Pancreas (tissue), 10 donors: Measurements from ENCODE around the gene VWA7. TPM values are rescaled to one million over a fixed set of nuclear protein-coding genes. Genes with fewer than 3 reads are reported as not detected.
"Not testable (repeated sequence)": the region's sequence is repeated elsewhere in the genome, so short reads cannot be mapped to it uniquely, and the experiment has no call there.

Source experiments
- ATAC-seq, 4 donors: fragments of 200-7000 bp; cut with Tn5 transposase; one replicate each; pipeline versions ENCODE4 v1.8.0 to v1.9.1; 2020; ENCODE audit warnings: mild to moderate bottlenecking in 4 of 4, moderate library complexity in 4 of 4
- DNase-seq, 6 donors: peaks; one replicate each; pipeline ENCODE4 v3.0.0-alpha.2; 2020
- FAIRE-seq: peaks from 2 replicates; lab custom pipeline; 2012; peaks lifted over from hg19 to GRCh38; lab: Jason Lieb, UNC
- H3K27ac ChIP-seq, 4 donors: fragments of 200-600 bp; sonication (generic); 1 replicate in 3 of 4; 2 replicates in 1 of 4; pipeline versions ENCODE4 v1.5.0 to v1.8.0; 2020
- H3K27me3 ChIP-seq, 4 donors: fragments of 200-600 bp; one replicate each; pipeline ENCODE4 v1.8.0; 2021
- H3K36me3 ChIP-seq, 3 donors: fragments of 200-600 bp; sonication (generic) in 1 of 3; one replicate each; pipeline versions ENCODE4 v1.5.0 to v1.8.0; 2020 to 2021
- H3K4me1 ChIP-seq, 3 donors: fragments of 200-600 bp; one replicate each; pipeline ENCODE4 v1.8.0; 2021
- H3K4me3 ChIP-seq, 4 donors: fragments of 200-600 bp; sonication (generic) in 2 of 4; one replicate each; pipeline versions ENCODE4 v1.5.0 to v1.8.0; 2020 to 2021
- H3K9me3 ChIP-seq, 4 donors: fragments of 200-600 bp; one replicate each; pipeline ENCODE4 v1.8.0; 2021
- WGBS, 2 donors: extraction: QIAGEN DNeasy Blood & Tissue Kit; methylation state at CpG; one replicate each; pipeline ENCODE4 v1.1.7; 2013; 5-methylcytosine and 5-hydroxymethylcytosine counted together
- intact Hi-C, 3 donors: fragments of 100-400 bp; cut with DNase I; formaldehyde crosslinking; loops; one replicate each; pipeline versions ENCODE4 v1.11.1 to v1.14.2; 2022
- polyA plus RNA-seq, 2 donors: library from polyadenylated mRNA; stranded (reverse); fragments of 200-250 nt; gene quantifications; one replicate each; pipeline ENCODE4 v1.2.3, GENCODE V29; 2013
- total RNA-seq, 6 donors: library from RNA; stranded (reverse); fragmentation: NEBNext Ultra II Directional in 4 of 6; extraction: Animal tissue kit (Norgen Biotek cat#: 25700) in 4 of 6; gene quantifications; one replicate each; pipeline versions ENCODE4 v1.2.1 to v1.2.4, GENCODE V29; 2021 to 2023
- TF ChIP-seq, protein P1 (sequence below), 4 donors: fragments of 200-600 bp; sonication (generic) in 3 of 4; IDR thresholded peaks; one replicate each; pipeline versions ENCODE4 v1.5.0 to v1.8.0; 2021; ENCODE audit warnings: antibody characterized with exemption in 4 of 4
- donor health status: healthy with polysubstance abuse.
- donor health status: DM: no; HTN: no; CAD: no; lungs with moderate emphysema.
- donor health status: DM: no; HTN: no; CAD: no.
- donor health status: control.
- donor health status: control.
- donor health status: Bipolar disorder and iron deficiency.
- donor health status: DM: yes; HTN: yes; CAD: no.
- donor health status: DM: no; HTN: no; CAD: no.
- donor health status: DM: no; HTN: no; CAD: no.
- donor health status: DM: yes; HTN: yes; CAD: no.

VWA7 gene, protein sequence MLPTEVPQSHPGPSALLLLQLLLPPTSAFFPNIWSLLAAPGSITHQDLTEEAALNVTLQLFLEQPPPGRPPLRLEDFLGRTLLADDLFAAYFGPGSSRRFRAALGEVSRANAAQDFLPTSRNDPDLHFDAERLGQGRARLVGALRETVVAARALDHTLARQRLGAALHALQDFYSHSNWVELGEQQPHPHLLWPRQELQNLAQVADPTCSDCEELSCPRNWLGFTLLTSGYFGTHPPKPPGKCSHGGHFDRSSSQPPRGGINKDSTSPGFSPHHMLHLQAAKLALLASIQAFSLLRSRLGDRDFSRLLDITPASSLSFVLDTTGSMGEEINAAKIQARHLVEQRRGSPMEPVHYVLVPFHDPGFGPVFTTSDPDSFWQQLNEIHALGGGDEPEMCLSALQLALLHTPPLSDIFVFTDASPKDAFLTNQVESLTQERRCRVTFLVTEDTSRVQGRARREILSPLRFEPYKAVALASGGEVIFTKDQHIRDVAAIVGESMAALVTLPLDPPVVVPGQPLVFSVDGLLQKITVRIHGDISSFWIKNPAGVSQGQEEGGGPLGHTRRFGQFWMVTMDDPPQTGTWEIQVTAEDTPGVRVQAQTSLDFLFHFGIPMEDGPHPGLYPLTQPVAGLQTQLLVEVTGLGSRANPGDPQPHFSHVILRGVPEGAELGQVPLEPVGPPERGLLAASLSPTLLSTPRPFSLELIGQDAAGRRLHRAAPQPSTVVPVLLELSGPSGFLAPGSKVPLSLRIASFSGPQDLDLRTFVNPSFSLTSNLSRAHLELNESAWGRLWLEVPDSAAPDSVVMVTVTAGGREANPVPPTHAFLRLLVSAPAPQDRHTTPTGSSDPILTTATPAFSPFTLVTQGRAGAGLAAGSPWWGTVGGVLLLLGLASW
- total RNA-seq (1 to 10 TPM; 2.9 to 5.0 (median 4.3) TPM), polyA plus RNA-seq (10 to 100 TPM in 1 of 2 donors, 1 to 10 TPM in 1; 5.6 to 11.9 TPM)

DNA sequence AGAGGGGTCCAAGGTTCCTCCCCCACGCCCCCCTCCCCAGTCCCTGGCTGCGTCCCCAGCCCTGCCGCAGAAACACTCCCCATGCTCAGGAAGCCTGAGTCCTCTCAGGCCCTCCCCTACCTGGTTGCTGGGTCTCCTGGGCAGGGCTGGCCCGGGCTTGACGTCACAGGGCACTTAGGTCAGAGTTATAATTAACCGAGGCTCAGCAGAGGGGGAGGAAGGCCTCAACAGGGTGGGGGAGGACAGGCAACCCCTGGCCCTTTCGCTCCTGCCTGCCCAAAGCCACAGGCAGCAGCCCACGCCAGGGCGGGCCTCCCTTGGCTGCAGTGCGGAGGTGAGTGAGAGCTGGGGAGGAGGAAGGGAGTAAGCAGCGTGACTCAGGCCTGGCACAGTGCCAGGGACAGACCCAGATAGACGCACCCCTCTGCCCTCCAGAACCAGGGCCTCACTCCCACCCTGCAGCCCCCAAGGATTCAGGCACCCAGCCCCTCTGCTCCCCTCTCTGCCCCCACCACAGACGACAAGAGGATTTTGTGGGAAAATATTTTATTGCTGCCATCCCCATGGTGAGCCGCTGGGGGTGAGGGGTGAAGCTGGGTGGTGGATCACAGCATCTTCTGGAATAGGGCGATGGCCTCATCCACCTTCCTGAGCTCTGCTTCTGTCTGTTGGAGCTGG lies at the start of gene VWA7:
Gene VWA7 (minus strand): TSS at position 340 of the 678 bp plus-strand sequence. CDS start 549 bp downstream, outside the sequence.
- H3K4me1 ChIP-seq: peaks cover 5 to 8% (median 6%) of the 10 kb centered on the region in 3 donors
- H3K27ac ChIP-seq: peak within 1 kb of the TSS; percentile 59 to 78 (median 68)
- TF ChIP-seq, protein P1, sequence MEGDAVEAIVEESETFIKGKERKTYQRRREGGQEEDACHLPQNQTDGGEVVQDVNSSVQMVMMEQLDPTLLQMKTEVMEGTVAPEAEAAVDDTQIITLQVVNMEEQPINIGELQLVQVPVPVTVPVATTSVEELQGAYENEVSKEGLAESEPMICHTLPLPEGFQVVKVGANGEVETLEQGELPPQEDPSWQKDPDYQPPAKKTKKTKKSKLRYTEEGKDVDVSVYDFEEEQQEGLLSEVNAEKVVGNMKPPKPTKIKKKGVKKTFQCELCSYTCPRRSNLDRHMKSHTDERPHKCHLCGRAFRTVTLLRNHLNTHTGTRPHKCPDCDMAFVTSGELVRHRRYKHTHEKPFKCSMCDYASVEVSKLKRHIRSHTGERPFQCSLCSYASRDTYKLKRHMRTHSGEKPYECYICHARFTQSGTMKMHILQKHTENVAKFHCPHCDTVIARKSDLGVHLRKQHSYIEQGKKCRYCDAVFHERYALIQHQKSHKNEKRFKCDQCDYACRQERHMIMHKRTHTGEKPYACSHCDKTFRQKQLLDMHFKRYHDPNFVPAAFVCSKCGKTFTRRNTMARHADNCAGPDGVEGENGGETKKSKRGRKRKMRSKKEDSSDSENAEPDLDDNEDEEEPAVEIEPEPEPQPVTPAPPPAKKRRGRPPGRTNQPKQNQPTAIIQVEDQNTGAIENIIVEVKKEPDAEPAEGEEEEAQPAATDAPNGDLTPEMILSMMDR (IDR thresholded peaks at IDR 0.05): no peak
- no peak for FAIRE-seq
- peaks cover 0 to 24% (median 15%) of the 10 kb centered on the region in 3 donors for H3K36me3 ChIP-seq
- no peaks in the 10 kb centered on the region for H3K9me3 ChIP-seq
- DNase-seq: peak; percentile 78 to 93 (median 86)
- WGBS, 2 donors: 11 to 16% methylated on average over 11 to 15 of the region's 15 CpGs
- peak within 1 kb of the TSS in 2 of 4 donors; percentile 18 to 31 for H3K4me3 ChIP-seq
- no peaks in the 10 kb centered on the region for H3K27me3 ChIP-seq
- intact Hi-C loops: loop anchor here in 1 of 3 donors (10.0 kb wide), 1 partner anchor 58 kb away; no protein-coding TSS in a partner anchor
- ATAC-seq: peak; percentile 77 to 88 (median 84)

DNA sequence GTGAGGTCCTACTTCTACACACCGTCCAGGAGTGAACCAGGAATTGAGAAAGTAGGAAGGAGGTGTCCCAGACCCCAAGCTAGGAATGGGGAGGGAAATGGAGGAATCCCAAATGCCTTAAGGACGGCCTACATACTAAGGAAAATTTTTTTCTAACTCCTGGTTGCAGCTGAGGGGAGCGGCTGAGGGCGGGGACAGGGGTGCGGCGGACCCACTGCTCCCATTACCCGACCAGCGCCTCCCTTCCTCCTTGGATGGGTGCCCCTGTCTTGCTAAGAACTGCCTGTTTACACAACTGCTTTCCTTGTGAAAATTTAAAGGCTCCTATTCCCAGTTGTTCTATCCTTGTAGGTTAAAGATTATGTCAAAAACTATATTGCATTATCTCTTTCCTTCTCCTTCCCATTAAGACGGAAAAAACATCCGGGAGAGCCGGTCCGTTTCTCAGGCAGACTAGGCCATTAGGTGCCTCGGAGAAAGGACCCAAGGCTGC lies 49.7 kb upstream of the VWA7 start:
- Histone ChIP-seq H3K4me3 (peak overlapping the region; percentile 3 to 44 (median 22)), H3K9me3 (no peaks in the 10 kb centered on the region), H3K36me3 (no peaks in the 10 kb centered on the region), H3K4me1 (peaks cover 23 to 44% (median 40%) of the 10 kb centered on the region in 3 donors), H3K27ac (peak overlapping the region; percentile 66 to 99 (median 84)), H3K27me3 (no peaks in the 10 kb centered on the region)
- DNase-seq (peak; percentile 79 to 93 (median 85)), ATAC-seq (peak; percentile 4 to 54 (median 23)), FAIRE-seq (no peak)
- intact Hi-C loops: no loop called here
- 1 to 2% methylated on average over 13 of the region's 13 CpGs for WGBS, 2 donors
- TF ChIP-seq, protein P1 (IDR thresholded peaks at IDR 0.05): no peak

DNA sequence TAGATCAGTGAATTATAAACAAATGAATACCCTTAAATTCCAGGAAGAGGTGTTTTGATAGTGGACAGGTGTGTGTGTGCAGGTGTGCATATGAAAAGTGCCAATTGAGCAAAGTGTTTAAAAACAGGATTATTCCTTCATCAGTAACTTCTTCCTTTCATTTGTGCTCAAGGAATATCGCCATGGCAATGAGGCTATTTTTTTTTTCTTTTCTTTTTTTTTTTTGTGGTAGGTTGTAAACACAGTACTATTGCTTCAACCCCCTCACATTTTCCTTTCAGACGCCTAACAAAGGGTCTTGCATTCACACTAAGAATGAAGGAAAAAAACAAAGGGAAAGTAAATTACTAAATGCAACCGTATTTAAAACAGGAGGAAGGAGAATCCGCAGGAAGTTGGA lies 48.4 kb upstream of the VWA7 start:
- WGBS, 2 donors: 21 to 30% methylated on average over 4 of the region's 4 CpGs
- FAIRE-seq: no peak
- no peak for ATAC-seq
- TF ChIP-seq, protein P1 (IDR thresholded peaks at IDR 0.05): no peak
- no peak for DNase-seq
- intact Hi-C loops: no loop called here
- no peaks in the 10 kb centered on the region for H3K36me3 ChIP-seq
- no peaks in the 10 kb centered on the region for H3K27me3 ChIP-seq
- peak overlapping the region in 1 of 4 donors; percentile 44 for H3K4me3 ChIP-seq
- H3K9me3 ChIP-seq: no peaks in the 10 kb centered on the region
- H3K27ac ChIP-seq: peak overlapping the region; percentile 66 to 99 (median 84)
- H3K4me1 ChIP-seq: peaks cover 31 to 41% (median 40%) of the 10 kb centered on the region in 3 donors

DNA sequence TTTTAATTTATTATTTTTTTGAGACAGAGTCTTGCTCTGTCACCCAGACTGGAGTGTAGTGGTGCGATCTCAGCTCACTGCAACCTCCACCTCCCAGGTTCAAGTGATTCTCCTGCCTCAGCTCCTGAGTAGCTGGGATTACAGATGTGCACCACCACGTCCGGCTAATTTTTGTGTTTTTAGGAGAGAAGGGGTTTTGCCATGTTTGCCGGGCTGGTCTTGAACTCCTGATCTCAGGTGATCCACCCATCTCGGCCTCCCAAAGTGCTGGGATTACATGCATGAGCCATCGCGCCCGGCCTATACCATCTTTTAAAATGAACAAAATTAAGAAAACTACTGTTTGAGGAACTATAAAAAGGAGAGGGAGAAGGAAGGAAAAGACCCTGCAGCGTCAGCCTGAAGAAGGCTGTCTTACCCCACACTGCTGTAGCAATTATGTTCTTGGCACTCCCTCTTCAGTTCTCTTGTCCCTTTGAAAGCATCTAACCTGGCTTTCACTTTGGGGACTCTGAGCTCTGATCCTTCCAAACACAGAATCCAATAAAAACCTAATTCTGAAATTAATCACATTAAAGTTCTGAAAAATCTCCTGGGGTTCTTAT lies 46.6 kb upstream of the VWA7 start:
- intact Hi-C loops, ATAC-seq, H3K4me3 ChIP-seq, H3K9me3 ChIP-seq, FAIRE-seq, H3K36me3 ChIP-seq, H3K27me3 ChIP-seq: not testable (repeated sequence)
- Histone ChIP-seq H3K27ac (peak overlapping the region in 3 of 4 donors; percentile 81 to 99 (median 98)), H3K4me1 (peaks cover 34 to 50% (median 40%) of the 10 kb centered on the region in 3 donors)
- DNase-seq: peak in 1 of 6 donors; percentile 8
- 93 to 94% methylated on average over 9 of the region's 9 CpGs for WGBS, 2 donors
